VCaP (cell line): ENCODE measurements around the gene SMOC2.

Experiments used
- H3K27ac ChIP-seq: fragments of 450-650 bp; 2 replicates; pipeline ENCODE4 v1.5.1; 2017
- TF ChIP-seq, protein P1 (sequence below): fragments of 450-650 bp; conservative IDR thresholded peaks from 2 replicates; pipeline ENCODE4 v1.5.1; 2017; ENCODE audit warnings: mild to moderate bottlenecking, moderate library complexity

SMOC2 gene

DNA sequence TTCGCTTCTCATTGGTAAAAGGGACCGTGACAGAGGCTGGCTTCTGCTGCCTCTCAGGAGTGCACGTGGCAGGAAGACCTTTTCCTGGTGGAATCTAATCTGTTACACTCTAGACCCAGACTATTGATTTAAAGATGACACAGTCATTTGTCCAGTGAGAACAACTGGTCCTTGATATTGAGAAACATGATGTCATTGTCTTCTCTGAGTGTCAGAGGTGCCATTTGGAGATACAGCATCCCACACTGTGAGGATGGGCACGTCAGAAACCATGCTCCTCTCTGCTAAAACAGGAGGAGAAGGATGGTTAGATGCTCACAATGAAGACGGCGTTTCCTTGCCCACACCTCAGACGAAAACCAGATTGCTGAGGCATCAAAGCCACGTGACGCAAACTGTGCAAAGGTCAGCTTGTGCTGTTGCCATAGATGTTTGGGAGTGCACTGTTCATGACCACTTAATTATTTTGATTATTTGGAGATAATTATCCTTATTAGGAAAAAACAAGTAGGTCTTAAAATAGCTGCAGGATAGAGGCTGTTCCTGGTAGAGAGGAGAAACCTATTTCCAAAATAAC is 169.0 kb downstream of the SMOC2 start:
- TF ChIP-seq, protein P1, sequence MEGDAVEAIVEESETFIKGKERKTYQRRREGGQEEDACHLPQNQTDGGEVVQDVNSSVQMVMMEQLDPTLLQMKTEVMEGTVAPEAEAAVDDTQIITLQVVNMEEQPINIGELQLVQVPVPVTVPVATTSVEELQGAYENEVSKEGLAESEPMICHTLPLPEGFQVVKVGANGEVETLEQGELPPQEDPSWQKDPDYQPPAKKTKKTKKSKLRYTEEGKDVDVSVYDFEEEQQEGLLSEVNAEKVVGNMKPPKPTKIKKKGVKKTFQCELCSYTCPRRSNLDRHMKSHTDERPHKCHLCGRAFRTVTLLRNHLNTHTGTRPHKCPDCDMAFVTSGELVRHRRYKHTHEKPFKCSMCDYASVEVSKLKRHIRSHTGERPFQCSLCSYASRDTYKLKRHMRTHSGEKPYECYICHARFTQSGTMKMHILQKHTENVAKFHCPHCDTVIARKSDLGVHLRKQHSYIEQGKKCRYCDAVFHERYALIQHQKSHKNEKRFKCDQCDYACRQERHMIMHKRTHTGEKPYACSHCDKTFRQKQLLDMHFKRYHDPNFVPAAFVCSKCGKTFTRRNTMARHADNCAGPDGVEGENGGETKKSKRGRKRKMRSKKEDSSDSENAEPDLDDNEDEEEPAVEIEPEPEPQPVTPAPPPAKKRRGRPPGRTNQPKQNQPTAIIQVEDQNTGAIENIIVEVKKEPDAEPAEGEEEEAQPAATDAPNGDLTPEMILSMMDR, result no peak
- H3K27ac ChIP-seq, result peak overlapping the region; percentile 98

DNA sequence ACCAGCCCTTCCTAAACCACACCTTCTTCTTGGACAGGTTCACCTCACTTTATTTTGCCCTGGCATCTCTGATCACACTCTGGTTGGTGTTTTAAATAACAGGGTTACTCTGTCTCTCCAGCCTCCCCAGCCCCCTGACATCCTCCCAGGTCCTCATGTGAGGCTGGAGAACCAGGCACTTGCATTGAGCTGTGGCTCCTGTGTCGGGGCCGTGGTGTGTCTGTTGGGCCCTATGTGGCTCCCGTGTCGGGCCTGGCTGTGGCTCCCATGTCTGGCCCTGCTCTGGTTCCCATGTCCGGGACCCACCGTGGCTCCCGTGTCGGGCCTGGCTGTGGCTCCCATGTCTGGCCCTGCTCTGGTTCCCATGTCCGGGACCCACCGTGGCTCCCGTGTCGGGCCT is 170.0 kb downstream of the SMOC2 start:
- peak overlapping the region; percentile 98 for H3K27ac ChIP-seq

DNA sequence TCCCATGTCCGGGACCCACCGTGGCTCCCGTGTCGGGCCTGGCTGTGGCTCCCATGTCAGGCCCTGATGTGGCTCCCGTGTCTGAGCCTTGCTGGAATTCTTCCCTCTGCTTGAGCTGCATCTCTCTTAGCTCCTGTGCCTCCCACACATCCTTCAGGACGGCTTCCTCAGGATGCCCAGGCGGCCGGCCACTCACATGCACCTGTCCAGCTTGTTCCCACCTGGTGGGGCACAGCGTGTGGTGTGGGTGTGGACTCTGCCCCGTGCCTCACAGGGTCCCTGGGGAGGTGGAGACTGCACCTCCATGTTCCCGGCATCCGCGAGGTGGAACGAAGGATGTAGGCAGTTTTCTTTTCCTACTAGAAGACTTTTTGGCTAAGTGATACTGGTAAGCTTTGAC is 170.7 kb downstream of the SMOC2 start:
- TF ChIP-seq, protein P1, result no peak
- H3K27ac ChIP-seq, result no peak overlapping the region

DNA sequence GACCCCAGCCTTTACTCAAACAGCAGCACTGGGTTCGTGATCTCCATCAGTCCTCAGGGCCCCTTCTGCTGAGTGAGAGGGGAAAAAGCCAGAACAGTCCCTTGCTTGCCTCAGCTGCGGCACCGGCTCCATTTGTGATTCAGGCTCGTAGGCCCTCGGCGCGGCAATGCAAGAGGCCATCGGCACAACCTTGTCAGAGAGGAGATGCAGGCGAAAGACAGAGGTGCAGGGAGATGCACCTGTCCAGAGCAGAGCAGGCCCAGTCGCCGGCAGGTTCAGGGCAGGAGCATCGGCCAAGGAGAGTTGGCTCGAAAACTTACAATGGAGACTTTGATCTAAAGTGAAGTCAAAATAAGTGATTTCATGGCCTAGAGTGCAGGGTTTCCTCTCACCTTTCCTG is 171.6 kb downstream of the SMOC2 start:
- no peak overlapping the region for H3K27ac ChIP-seq
- TF ChIP-seq, protein P1, result no peak

DNA sequence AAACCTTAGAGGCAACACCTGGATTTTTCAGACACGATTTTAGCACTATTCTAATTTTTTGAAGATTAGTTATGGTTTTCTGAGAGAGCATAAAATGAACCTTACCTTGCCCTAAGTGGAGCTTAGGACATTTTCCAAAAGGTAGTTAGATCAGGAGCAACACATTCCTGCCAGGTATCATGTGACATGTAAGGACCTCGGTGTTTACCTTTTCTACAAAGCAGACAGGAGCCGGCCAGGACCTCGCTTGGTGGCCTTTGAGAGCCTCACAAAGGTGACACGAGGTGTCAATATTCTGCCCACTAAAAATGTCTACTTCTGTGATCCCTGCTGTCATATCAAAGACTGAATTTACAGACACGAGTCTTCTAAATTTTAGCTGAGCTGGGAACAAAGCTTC is 174.9 kb downstream of the SMOC2 start:
- peak overlapping the region; percentile 88 for H3K27ac ChIP-seq
- TF ChIP-seq, protein P1, result no peak

DNA sequence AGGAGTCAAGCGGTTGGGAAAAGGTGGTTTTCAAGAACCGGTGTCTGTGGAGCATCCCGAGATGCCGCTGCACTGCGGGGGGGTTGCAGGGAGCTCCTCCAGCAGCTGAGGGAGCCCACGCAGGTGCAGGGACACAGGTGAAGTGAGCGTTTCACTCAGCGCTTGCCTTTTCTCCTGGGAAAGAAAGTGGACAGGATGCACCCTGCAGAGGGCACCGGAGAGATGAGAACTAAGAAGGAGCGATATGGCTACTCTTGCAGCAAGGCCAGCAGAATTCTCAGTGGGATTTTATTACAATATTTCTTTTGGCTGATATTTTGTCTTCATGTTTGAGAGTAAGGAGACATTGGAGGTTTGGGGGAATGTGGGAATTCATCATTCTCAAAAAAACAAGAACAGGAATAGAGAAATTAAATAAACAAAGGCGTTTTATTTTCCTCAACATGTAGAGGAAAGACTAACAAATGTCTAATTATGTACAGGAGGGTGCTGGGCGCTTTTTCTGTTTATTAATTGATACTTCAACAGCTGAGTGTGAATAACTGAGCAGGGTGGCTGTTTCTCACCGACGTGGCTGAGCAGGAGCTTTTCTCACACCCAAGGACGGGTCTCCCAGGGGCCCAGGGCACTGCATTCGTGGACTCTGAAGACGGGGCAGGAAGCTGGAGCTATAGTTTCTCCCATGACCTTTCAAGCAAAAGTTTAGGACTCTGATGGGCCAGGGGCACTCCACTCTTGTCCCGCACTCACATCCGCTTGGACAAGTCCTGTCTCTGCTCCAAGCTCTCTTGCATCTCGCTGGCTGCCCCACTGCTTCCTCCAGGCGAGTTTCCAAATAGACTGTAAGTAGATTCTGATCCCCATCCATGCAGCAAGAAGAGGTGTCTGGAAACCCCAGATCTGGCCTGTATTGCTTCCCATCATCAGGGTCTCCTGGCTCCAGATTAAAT is 176.1 kb downstream of the SMOC2 start:
- peak overlapping the region; percentile 88 for H3K27ac ChIP-seq
- TF ChIP-seq, protein P1, result peak; percentile 69

DNA sequence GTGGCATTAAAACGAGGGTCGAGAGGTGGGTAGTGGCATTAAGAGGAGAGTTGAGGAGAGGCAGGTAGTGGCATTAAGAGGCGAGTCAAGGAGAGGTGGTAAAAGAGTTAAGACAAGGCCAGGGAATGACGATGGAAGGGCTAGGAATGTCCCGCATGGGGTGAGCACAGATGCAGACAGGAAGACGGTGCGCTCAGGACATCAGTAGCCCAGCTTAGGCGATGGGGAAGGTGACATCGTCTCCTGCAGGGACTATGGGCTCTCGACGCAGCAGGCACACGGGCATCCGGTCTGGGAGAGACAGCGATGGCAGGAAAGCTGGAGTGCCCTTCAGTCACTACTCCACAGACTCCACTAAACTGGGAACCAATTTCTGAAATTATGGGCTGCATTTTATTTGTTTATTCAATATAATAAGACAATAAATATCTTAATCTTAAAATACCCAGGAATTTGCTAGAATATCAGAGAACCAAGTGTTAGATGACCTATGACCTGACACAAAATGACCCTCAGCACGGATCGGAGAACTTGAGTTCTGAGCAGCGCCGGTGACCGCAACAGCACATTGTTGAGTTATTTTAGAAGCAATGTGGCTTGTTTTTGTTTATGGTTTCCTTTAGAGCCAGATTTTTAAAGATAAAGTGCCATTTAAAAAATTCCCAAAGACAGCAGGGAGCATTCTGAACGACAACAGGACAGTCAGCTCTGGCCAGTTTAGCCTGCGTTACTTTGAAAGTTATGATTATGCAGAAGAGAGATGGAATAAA is 177.7 kb downstream of the SMOC2 start:
- peak overlapping the region; percentile 88 for H3K27ac ChIP-seq
- TF ChIP-seq, protein P1, result no peak
